GM19438 (cell line): ENCODE results near the gene AMDHD1.
A peak's percentile ranks its signal among the peaks of the same experiment; 100 is the strongest.

Experiments
- ATAC-seq: cut with Tn5 transposase; IDR thresholded peaks from one replicate; pipeline ENCODE4 v1.9.1; 2021; ENCODE audit warnings: low read depth; ENCODE audit not compliant: unreplicated experiment

Gene AMDHD1, protein sequence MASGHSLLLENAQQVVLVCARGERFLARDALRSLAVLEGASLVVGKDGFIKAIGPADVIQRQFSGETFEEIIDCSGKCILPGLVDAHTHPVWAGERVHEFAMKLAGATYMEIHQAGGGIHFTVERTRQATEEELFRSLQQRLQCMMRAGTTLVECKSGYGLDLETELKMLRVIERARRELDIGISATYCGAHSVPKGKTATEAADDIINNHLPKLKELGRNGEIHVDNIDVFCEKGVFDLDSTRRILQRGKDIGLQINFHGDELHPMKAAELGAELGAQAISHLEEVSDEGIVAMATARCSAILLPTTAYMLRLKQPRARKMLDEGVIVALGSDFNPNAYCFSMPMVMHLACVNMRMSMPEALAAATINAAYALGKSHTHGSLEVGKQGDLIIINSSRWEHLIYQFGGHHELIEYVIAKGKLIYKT

DNA sequence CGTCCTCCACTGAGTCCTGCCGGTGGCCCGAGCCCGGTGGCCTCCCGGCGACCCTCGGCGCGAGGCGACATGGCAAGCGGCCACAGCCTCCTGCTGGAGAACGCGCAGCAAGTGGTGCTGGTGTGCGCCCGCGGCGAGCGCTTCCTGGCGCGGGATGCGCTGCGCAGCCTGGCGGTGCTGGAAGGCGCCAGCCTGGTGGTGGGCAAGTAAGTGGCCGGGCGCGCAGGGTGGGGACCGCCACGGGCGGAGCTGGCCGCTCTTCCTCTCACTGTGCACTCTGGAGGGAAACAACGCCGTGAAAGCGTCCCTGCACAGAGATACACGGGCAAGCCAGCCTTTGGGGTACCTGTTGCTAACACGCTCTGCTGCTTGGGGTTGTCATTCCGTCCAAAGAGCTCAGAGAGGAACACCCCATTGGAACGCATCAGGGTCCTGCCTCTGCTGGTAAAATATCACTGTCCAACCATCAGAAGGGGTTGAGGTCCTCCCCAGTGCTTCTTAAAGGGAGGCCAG lies at the start of gene AMDHD1:
Gene AMDHD1, plus strand, starts transcription at position 2 of the 513 bp plus-strand sequence. Its CDS starts 68 bp downstream, at position 70.
- ATAC-seq = peak; percentile 61

DNA sequence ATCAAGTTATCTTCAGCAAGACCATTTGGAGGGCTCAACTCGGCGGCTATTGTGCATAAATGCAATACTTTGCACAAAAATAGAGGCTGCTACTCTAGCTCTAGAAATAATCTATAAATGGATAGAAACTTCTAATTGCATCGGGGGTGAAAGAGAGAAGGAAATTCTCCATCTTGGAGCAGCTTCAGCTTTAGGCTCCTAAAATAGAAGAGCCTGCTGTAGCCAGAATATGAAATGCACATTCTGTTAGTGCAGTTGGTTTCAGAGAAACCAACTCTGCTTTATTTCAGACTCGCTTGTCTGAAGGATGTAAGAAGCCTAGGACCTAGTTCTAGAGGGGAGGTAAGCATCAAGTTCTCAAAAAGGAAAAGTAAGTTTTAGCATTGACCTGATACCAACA lies 46.3 kb upstream of the AMDHD1 start:
- ATAC-seq = no peak

DNA sequence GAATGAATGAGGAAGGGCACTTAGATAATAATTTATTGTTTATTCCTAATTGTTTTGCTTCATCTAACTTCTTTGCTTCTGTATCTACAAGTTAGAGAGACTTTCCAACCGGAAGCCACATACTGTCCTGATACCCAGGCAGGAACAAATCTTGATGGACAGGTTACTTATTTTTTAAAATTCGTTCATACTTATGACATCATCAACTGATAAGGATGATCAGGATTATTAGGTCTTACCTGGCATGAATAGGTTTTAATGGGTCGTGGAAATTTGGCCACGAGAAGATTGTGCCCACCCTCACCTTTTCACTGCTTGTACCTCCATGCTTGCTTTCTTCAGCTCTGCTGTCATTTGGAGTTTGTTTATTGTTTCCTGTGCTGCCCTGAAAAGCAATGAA lies 45.0 kb upstream of the AMDHD1 start:
- ATAC-seq = no peak

DNA sequence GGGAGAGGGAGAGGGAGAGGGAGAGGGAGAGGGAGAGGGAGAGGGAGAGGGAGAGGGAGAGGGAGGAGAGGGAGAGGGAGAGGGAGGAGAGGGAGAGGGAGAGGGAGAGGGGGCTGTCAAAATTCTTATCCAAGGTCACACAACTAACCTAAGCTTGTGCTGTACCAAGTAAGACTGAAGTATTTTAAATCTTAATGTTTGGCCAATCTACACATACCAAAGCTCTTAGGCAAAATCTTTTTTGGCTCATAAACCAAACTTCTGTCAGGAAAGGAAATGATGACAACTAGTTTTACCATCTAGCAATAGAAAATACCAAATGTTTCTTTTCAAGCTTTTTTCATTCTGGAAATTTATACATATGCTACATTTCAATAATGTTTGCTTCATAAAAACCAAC lies 34.6 kb upstream of the AMDHD1 start:
- no peak for ATAC-seq

DNA sequence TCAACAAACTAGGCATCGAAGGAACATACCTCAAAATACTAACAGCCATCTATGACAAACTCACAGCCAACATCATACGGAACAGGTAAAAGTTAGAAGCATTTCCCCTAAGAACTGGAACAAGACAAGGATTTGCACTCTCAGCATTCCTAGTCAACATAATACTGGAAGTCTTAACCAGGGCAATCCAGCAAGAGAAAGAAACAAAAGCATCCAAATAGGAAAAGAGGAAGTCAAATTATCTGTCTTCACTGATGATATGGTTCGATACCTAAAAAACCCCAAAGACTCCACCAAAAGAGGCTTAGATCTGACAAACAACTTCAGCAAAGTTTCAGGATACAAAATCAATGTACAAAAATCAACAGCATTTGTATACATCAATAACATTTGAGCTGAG lies 33.3 kb upstream of the AMDHD1 start:
- ATAC-seq = no peak

DNA sequence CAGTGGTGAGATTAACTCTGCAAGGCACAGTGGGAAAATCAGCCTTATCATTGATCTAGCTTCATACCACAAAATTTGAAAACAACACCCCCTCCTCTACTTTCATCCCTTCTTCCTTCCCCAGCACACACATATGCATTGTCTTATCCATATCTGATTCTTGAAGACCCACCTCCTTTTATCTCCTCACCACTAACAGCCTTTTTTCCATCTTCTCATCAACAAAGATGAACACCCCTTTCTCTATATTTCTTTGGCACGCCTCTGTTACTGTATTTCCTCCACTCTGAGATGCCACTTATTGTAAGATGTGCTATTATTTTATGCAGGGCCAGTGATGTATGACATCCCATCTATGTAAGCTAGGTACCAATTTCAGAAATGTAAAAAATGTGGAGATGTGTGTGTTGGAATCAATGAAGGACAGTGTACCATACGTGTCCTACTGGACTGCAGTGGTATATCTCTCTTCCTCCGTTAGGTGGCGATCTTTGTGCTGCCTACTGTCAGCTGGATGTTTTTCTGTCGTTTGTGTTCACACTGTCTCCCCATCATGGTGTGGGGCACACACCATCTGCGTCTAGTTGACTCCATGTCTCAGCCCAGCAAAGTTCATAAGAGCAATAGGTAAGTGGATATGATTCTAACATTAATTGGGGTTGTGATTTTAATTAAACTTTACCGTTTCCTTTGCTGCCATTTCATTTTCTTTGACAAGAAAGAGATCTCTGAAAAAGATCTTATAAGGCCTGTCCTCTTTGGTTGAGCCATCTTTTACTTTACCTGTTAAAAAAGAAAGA lies 24.7 kb upstream of the AMDHD1 start:
- ATAC-seq = peak; percentile 81

DNA sequence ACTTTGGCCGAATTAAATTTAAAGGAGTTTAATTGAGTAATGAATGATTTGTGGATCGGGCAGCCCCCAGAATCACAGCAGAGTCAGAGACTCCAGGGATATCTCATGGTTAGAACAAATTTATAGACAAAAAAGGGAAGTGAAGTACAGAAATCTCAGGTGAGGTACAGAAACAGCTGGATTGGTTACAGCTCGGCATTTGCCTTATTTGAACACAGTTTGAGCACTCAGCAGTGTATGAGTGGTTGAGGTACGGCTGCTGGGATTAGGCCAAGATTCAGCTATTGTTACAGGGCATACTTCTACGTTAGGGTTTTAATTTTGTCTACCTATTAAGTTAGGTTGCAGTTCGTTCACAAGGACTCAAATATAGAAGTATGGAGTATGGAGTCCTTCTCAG lies 24.0 kb upstream of the AMDHD1 start:
- ATAC-seq = no peak

DNA sequence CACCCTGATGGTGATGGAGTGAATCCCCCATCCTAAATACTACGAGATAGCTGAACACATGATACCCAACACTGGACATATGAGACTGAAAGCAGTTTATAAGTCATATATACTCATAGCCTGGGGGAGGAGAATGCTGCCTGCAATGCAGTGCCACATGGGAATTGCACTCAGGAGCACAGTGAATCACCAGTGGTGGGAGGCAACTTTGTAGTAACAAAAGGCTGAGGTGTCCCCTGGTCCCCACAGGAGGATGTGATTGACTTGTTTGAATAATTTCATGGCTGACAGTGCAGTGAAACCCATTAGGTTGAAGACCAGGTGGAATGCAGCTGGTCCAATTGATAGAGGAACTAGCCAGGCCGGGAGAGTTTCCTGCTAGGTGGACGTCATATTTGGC lies 20.9 kb upstream of the AMDHD1 start:
- ATAC-seq = no peak

DNA sequence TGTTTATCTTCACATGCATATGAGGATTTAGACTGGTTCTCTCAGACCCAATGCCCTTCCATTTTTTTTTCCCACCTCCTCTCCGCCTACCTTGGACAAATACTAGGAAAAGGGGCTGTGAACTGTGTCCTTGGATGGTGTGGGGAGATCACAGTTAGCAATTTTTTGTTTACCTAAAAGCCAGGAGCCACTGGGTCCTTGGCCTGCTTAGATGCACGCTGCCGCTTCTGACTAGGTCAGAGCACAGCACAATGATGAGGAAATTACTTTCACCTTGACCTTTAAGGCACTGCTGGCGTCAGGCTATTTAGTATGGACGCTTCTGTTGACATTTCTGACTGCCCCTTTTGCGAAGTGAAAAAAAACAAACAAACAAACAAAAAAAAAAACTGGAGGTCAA lies 2.6 kb upstream of the AMDHD1 start:
- no peak for ATAC-seq

DNA sequence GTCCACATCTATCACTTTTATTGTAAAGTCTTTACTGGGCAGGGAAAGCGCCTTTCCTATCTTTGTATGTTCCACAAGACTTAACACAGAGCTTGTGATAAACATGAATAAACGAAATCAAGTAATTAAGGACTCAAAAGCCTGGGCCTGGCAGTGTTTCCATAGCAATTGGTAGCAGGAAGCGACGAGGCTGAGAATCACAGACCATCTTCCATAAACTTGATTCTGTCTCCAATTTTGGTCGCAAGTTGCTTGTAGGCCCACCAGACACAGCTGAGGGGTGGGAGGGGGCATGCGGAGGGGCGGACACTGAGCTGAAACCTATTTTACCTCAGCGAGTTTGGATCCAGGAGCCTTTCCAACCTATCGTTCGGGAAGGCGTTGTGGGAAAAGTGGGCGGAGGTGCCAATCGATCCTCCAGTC lies 1.0 kb upstream of the AMDHD1 start:
- ATAC-seq = no peak

DNA sequence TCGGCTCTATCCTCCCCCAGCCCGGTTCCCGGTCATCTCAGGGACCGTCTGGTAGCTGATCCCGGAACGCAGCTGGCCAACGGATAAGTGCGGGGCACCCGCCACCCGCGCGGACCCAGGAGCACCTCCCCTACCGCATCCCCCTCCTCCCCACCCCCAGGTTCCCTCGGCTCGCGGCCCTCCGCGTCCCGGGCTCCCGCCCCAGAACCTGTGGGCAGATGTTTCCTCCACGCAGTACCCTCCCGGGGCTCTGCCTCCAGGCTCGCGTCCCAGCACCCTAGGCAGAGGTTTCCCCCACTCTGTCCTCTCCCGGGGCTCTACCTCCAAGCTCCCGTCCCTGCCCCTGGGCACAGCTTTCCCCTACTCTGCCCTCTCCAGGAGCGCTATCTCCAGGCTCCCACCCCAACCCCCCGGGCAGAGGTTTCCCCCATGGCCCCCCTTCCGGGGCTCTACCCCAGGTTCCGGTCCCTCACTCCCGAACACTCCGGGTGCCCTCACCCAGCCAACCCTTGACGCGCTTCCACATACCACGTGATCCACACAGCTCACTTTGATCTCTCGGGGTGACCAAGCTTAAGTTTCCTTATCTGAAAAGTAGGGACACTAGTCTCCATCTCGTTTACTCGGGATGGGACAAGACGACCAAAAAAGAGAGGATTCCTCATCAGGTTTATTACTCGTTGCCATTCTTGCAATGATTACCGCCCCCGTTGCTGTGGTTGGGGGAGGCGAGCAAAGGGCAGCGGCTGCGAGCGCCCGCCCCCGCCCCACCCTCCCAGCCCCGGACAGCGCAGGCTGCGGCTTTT lies 404 bp upstream of the AMDHD1 start, which contains the start of gene CCDC38:
Gene CCDC38, minus strand, starts transcription at position 91 of the 806 bp plus-strand sequence. CDS start 6,105 bp downstream, outside the sequence.
- peak; percentile 98 for ATAC-seq

DNA sequence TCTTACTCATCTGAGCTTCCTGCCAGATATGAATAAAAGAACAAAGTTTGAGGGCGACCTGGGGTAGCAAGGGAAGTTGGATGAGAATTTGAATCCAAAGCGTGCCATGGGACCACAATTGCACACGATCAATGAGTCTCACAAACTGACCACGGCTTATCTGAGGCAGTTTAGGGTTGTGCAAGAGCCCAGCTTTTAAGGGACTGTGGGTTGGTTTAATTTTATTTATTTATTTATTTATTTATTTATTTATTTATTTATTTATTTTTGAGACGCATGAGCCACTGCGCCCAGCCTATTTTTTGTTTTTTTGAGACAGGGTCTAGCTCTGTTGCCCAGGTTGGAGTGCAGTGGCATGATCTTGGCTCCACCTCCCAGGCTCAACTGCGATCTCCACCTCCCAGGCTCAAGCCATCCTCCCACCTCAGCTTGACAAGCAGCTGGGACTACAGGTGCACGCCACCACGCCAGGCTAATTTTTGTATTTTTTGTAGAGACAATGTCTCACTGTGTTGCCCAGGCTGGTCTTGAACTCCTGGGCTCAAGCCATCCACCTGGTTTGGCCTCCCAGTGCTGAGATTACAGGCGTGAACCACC lies 1.1 kb downstream of the AMDHD1 start:
- no peak for ATAC-seq

DNA sequence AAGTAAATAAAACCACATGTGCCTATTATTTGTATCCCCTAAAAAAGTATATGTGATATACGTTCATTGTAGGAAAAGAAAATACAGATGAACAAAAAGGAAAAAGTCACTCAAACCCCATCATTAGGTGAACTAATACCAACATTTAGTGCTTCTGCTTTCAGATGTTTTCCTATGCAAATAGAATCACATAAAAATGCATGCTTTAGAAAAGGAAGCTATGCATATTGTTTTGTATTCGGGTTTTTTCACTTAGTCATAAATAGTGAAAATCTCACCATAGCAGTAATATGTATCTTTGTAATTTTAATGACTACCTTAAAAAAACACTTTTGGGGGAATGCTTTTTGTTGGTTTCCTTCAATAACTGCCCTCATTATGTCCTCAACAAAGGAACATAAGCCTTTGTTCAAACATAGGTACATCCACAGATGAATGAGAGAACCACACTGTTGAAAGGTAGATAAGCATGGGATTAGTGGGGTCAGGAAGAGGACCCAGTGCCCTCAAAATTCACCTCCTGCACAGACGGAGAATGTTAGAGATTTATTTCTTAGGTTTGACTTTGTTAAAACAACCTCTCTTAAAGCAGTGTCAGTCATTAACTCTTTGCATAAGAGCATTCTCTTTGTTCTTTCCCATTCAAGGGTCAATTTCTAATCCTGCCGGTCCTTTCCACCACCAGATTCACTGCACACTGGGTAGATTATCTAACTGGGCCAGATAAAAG lies 6.5 kb downstream of the AMDHD1 start:
- no peak for ATAC-seq

DNA sequence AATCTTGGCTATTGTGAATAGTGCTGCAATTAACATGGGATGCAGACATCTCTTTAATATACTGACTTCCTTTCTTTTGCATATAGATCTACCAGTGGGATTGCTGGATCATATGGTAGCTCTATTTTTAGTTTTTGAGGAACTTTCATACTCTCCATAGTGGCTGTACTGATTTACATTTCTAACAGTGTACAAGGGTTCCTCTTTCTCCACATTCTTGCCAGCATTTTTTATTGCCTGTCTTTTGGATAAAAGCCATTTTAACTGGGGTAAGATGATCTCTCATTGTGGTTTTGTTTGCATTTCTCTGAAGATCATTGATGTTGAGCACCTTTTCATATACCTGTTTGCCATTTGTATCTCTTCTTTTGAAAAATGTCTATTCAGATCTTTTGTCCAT lies 8.4 kb downstream of the AMDHD1 start:
- ATAC-seq = no peak

DNA sequence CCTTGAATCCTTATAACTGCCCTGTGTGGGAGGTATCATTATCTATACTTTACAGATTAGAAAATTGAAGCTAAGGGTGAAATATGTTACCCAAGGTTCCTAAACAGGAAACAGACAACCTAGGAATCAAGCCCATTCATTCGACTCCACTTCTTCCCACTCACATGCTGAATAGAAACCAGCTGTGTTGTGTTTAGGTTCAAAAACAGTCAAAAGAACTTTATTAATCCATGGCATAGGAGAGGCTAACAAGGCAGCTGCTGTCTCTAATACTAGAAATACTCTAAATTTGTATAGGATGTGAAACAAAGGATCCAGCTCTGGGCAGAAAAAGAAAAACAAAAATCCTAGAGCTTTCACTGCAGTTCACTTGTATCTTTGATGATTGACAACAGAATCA lies 9.9 kb downstream of the AMDHD1 start:
- no peak for ATAC-seq

DNA sequence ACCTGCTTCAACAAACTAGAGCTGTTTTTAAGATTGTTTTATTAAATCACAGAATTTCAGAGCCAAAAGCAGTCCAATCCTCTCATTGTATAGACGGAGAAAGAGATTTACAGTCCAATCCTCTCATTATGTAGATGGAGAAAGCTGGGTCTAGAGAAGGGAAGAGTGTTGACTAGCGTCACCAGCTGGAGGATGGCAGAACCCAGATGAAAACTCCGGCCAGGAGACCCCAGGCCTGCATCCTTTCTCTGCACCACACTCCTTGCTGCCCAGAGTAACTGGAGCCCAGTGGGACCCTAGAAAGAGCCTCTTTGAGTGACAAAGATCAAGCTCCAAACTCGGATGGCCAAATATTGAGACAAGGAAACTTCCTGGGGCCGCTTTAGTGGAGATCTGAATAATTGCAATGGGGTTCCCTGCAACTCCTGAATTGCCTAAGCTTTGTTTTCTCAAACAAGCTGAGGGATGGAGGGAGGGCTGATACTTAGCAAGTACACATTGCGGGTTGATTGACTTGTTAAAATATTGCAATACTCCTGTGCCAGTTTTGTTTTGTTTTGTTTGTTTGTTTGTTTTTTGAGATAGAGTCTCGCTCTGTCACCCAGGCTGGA lies 12.5 kb downstream of the AMDHD1 start:
- ATAC-seq = no peak

DNA sequence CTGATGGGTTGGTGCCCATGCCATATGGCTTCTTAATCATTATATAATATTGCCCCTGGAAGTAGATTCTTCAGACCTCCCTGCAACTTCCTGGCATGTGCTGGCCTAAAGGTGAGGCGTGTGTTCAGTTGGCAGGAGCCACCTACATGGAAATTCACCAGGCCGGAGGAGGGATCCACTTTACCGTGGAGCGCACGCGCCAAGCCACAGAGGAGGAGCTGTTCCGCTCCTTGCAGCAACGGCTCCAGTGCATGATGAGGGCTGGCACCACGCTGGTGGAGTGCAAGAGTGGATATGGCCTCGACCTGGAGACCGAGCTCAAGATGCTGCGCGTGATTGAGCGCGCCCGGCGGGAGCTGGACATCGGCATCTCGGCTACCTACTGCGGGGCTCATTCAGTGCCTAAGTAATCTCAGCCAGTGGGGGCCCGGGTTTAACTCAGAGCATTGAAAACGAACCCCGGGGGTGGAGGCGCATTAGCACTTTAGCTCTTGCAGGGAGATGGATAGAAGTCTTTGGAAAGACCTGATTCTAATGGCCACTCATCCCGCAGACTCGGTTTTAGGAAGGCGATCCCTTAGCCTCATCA lies 13.5 kb downstream of the AMDHD1 start:
- no peak for ATAC-seq

DNA sequence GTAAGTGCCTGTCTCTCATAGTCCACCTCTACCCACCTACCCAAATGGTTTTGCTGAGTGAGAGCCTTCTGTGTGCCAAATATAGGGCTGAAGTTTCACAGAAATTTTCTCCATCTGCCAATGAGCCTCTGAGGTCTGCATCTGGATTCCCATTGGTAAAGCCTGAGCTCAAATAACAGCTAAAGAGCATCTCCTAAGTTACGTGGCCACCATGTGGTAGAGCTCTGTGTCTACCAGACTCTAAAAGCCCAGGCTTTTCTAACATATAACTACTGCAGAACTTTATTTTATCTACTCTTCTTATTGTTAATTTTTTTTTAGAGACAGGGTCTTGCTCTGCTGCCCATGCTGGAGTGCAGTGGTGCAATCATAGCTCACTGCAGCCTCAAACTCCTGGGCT lies 16.0 kb downstream of the AMDHD1 start:
- ATAC-seq = no peak

DNA sequence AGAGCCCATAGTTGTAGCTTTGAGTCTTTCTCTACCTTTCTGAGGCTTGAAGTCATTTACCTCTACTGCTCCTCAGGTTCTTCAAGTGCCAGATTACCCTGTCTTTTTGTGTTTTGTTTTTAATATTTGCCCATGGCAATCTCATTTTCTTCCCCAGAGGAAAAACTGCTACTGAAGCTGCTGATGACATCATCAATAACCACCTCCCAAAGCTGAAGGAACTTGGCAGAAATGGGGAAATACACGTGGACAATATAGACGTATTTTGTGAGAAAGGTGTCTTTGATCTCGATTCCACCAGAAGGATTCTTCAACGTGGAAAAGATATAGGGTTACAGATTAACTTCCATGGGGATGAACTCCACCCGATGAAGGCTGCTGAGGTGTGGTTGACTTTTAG lies 17.1 kb downstream of the AMDHD1 start:
- no peak for ATAC-seq
